ENCODE data around the gene FAM241A. TPM values are rescaled to one million over a fixed set of nuclear protein-coding genes. Genes with fewer than 3 reads are reported as not detected.

The FAM241A gene
- total and polyA plus RNA-seq, 2 of the 13 experiments (the other 11 are each of a cell fraction or from before 2014, with no cell fraction given): 0.61 to 0.69 TPM

- TF ChIP-seq ZBTB40 (IDR thresholded peaks at IDR 0.05) (no peak), ZBTB40 (CRISPR knock-in tag; IDR thresholded peaks at IDR 0.05) (no peak), PITX1 (CRISPR knock-in tag; IDR thresholded peaks at IDR 0.05) (no peak), SATB2 (CRISPR knock-in tag; IDR thresholded peaks at IDR 0.05) (no peak), ZNF317 (CRISPR knock-in tag; IDR thresholded peaks at IDR 0.05) (no peak), KDM4B (CRISPR knock-in tag; IDR thresholded peaks at IDR 0.05) (no peak), FOXC1 (CRISPR knock-in tag; IDR thresholded peaks at IDR 0.05; ENCODE audit: borderline replicate concordance) (no peak), SMC3 (IDR thresholded peaks at IDR 0.05; ENCODE audit: low read length) (peak; percentile 91), ZNF17 (CRISPR knock-in tag; IDR thresholded peaks at IDR 0.05) (no peak), DR1 (CRISPR knock-in tag; IDR thresholded peaks at IDR 0.05) (no peak), ZNF33A (CRISPR knock-in tag; IDR thresholded peaks at IDR 0.05; ENCODE audit: borderline replicate concordance) (no peak), REL (CRISPR knock-in tag; conservative IDR thresholded peaks at IDR 0.05) (no peak), ZFP82 (CRISPR knock-in tag; IDR thresholded peaks at IDR 0.05; ENCODE audit: borderline replicate concordance) (0 out of 2 replicates have a peak, but pooled peaks have one; percentile 45), CTCF (CRISPR knock-in tag; IDR thresholded peaks at IDR 0.05) (peak; percentile 73), ZGPAT (CRISPR knock-in tag; IDR thresholded peaks at IDR 0.05) (no peak), TCF7L2 (IDR thresholded peaks at IDR 0.05; ENCODE audit: low read depth, low read length) (no peak)
Observed at GRCh38 chr4:112234952-112235609, 89.8 kb downstream of the FAM241A start (continued).

All from HepG2 (cell line).